ENCODE measurements around the gene MRPL54.

The MRPL54 gene

GRCh38 chr19:3785451-3785937 is 23.0 kb downstream of the MRPL54 start:
- DNase-seq (ENCODE audit: low read depth), result no peak

- no peak for DNase-seq (ENCODE audit: low read depth)
These were observed 23.7 kb downstream of the MRPL54 start, which contains the start of gene MATK for GRCh38 chr19:3785938-3786824. Gene MATK, minus strand, starts transcription at chr19:3786381. Its CDS starts 1,246 bp downstream, at chr19:3785135.

- no peak for DNase-seq (ENCODE audit: low read depth)
These were observed 26.7 kb downstream of the MRPL54 start for GRCh38 chr19:3788996-3789778.

GRCh38 chr19:3790209-3790734 is 27.8 kb downstream of the MRPL54 start:
- no peak for DNase-seq (ENCODE audit: low read depth)

- DNase-seq (ENCODE audit: low read depth), result no peak
These were observed 28.5 kb downstream of the MRPL54 start for GRCh38 chr19:3790941-3791340.

GRCh38 chr19:3792114-3792513 is 29.6 kb downstream of the MRPL54 start:
- DNase-seq (ENCODE audit: low read depth), result no peak

GRCh38 chr19:3793799-3794198 is 31.3 kb downstream of the MRPL54 start:
- no peak for DNase-seq (ENCODE audit: low read depth)

- no peak for DNase-seq (ENCODE audit: low read depth)
These were observed 33.9 kb downstream of the MRPL54 start for GRCh38 chr19:3796358-3796757.

- no peak for DNase-seq (ENCODE audit: low read depth)
These were observed 35.7 kb downstream of the MRPL54 start for GRCh38 chr19:3798137-3798536.

GRCh38 chr19:3800996-3801395 is 38.5 kb downstream of the MRPL54 start:
- DNase-seq (ENCODE audit: low read depth), result no peak

GRCh38 chr19:3801412-3802096 is 39.1 kb downstream of the MRPL54 start:
- DNase-seq (ENCODE audit: low read depth), result no peak

GRCh38 chr19:3803114-3803888 is 40.8 kb downstream of the MRPL54 start:
- DNase-seq (ENCODE audit: low read depth), result no peak

GRCh38 chr19:3803986-3804385 is 41.5 kb downstream of the MRPL54 start:
- no peak for DNase-seq (ENCODE audit: low read depth)

- no peak for DNase-seq (ENCODE audit: low read depth)
These were observed 41.9 kb downstream of the MRPL54 start for GRCh38 chr19:3804429-3804828.

GRCh38 chr19:3805859-3806258 is 43.4 kb downstream of the MRPL54 start:
- no peak for DNase-seq (ENCODE audit: low read depth)

- DNase-seq (ENCODE audit: low read depth), result no peak
These were observed 44.6 kb downstream of the MRPL54 start for GRCh38 chr19:3807131-3807480.

- DNase-seq (ENCODE audit: low read depth), result no peak
These were observed 45.3 kb downstream of the MRPL54 start for GRCh38 chr19:3807574-3808354.

- no peak for DNase-seq (ENCODE audit: low read depth)
These were observed 46.1 kb downstream of the MRPL54 start for GRCh38 chr19:3808420-3809143.

GRCh38 chr19:3809881-3810707 is 47.6 kb downstream of the MRPL54 start:
- DNase-seq (ENCODE audit: low read depth), result no peak
